GM23248 (cell line): Measurements from ENCODE around the gene GPC1. TPM values are rescaled to one million over a fixed set of nuclear protein-coding genes. Genes with fewer than 3 reads are reported as not detected.

Experiments
- DNase-seq: peaks from one replicate; pipeline ENCODE4 v3.0.0-alpha.2; 2015
- H2AFZ ChIP-seq: fragments of 200-600 bp; sonication (generic); 2 replicates; pipeline ENCODE4 v1.6.1; 2016; ENCODE audit warnings: antibody characterized with exemption
- H3F3A ChIP-seq: fragments of 200-600 bp; sonication (generic); 2 replicates; pipeline ENCODE4 v1.6.1; 2016; ENCODE audit warnings: mild to moderate bottlenecking, antibody characterized with exemption, mixed run types; ENCODE audit not compliant: insufficient read depth
- H3K27ac ChIP-seq: fragments of 200-600 bp; sonication (generic); 2 replicates; pipeline ENCODE4 v1.5.1; 2016; ENCODE audit warnings: mild to moderate bottlenecking
- H3K27me3 ChIP-seq: fragments of 200-600 bp; sonication (generic); replicated peaks from 2 replicates; pipeline ENCODE4 v1.6.1; 2016; ENCODE audit warnings: mild to moderate bottlenecking; ENCODE audit not compliant: insufficient read depth
- H3K36me3 ChIP-seq: fragments of 200-600 bp; sonication (generic); 2 replicates; pipeline ENCODE4 v1.6.1; 2016; ENCODE audit warnings: low read depth, mild to moderate bottlenecking
- H3K4me1 ChIP-seq: fragments of 200-600 bp; sonication (generic); 2 replicates; pipeline ENCODE4 v1.6.1; 2016; ENCODE audit warnings: mild to moderate bottlenecking; ENCODE audit not compliant: insufficient read depth
- H3K4me2 ChIP-seq: fragments of 200-600 bp; sonication (generic); one replicate; pipeline ENCODE4 v1.6.1; 2016; ENCODE audit warnings: mild to moderate bottlenecking; ENCODE audit not compliant: unreplicated experiment
- H3K4me3 ChIP-seq: fragments of 200-600 bp; sonication (generic); 2 replicates; pipeline ENCODE4 v1.5.1; 2016; ENCODE audit warnings: mild to moderate bottlenecking
- H3K79me2 ChIP-seq: fragments of 200-600 bp; sonication (generic); 2 replicates; pipeline ENCODE4 v1.6.1; 2016; ENCODE audit warnings: mild to moderate bottlenecking; ENCODE audit not compliant: insufficient read depth
- H3K9ac ChIP-seq: fragments of 200-600 bp; sonication (generic); 2 replicates; pipeline ENCODE4 v1.6.1; 2016; ENCODE audit warnings: mild to moderate bottlenecking
- H3K9me2 ChIP-seq: fragments of 200-600 bp; sonication (generic); 2 replicates; pipeline ENCODE4 v1.6.1; 2016; ENCODE audit warnings: mixed run types, mild to moderate bottlenecking, moderate library complexity; ENCODE audit not compliant: insufficient read depth
- H3K9me3 ChIP-seq: fragments of 200-600 bp; sonication (generic); one replicate; pipeline ENCODE4 v1.6.1; 2017; ENCODE audit warnings: low read depth
- H4K20me1 ChIP-seq: fragments of 200-600 bp; sonication (generic); 2 replicates; pipeline ENCODE4 v1.6.0; 2016; ENCODE audit not compliant: insufficient read depth
- EZH2 ChIP-seq: fragments of 200-600 bp; sonication (generic); IDR thresholded peaks from 2 replicates; pipeline ENCODE4 v1.6.1; 2018; ENCODE audit warnings: antibody characterized with exemption, mild to moderate bottlenecking; ENCODE audit not compliant: insufficient read depth, poor library complexity, severe bottlenecking
- EZH2phosphoT487 ChIP-seq: fragments of 200-600 bp; sonication (generic); IDR thresholded peaks from 2 replicates; pipeline ENCODE4 v1.6.1; 2018; ENCODE audit warnings: antibody characterized with exemption, moderate library complexity, mild to moderate bottlenecking, low read depth; ENCODE audit not compliant: insufficient read depth
- WGBS, 2 experiments: methylation state at CpG; one replicate each; pipeline ENCODE4 v1.1.6; 2015 to 2017; ENCODE audit warnings: low lambda C conversion rate in 2 of 2, low coverage in 1 of 2; ENCODE audit errors: missing lambda C conversion rate in 2 of 2; 5-methylcytosine and 5-hydroxymethylcytosine counted together
- in situ Hi-C: fragments of 300-500 bp; cut with MboI; formaldehyde crosslinking; loops from 2 replicates; pipeline ENCODE4 v1.15.0; 2020
- polyA plus RNA-seq: library from polyadenylated mRNA; unstranded; fragments of >200 nt; fragmentation: Nextera tagmentation; extraction: Ambion mirVana; gene quantifications from 2 replicates; pipeline ENCODE4 v1.2.1, GENCODE V29; 2016
- total RNA-seq: library from RNA; depleted of rRNA; stranded (reverse); fragments of >200 nt; shearing (Covaris generic); gene quantifications from 2 replicates; pipeline ENCODE4 v1.2.3, GENCODE V29; 2014

GPC1 gene
- total and polyA plus RNA-seq, 2 experiments from 2014 or later = 66.4 to 88.2 TPM

DNA sequence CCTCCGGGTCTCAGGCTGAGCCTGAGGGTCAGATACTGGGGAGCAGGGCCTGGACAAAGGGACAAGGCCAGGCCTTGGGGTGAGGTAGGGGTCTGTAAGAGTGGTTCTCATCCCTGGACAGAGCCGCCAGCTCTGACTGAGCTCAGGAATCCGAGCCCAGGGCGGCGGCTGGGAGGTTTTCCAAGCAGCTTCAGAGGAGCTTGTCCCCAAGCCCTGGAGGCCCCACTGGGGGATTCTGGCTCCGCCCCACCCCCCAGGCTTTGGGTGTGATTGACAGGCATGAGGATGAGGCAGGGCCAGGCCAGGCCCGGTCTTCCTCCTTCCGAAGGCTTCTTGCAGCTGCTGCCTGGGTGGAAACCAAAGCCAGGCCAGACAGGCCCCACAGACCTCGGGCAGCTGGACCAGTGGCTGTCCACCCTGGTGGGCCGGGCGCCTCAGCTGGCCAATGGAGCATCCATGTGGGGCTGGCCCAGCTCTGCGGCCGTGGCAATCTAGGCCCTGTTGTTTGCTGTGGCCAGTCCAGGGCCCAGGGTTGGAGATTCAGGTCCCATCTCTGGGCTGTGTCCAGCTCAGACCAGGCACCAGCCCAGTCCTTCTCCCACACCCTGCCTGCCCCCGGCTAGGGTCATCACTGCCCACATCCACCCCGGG is 23.1 kb upstream of the GPC1 start:
- Histone ChIP-seq H3K27me3 (0 out of 2 replicates have a peak, but pooled peaks cover 6% of the 10 kb centered on the region), H3K9ac (no peak overlapping the region), H3K36me3 (no peaks in the 10 kb centered on the region), H3K9me2 (no peaks in the 10 kb centered on the region), H3K4me2 (no peak overlapping the region), H3F3A (no peaks in the 10 kb centered on the region), H3K79me2 (no peaks in the 10 kb centered on the region), H3K4me1 (no peaks in the 10 kb centered on the region), H2AFZ (no peak overlapping the region), H4K20me1 (no peaks in the 10 kb centered on the region), H3K4me3 (no peak overlapping the region), H3K9me3 (no peaks in the 10 kb centered on the region), H3K27ac (no peak overlapping the region)
- in situ Hi-C loops = no loop called here
- no peak for DNase-seq
- 59 to 70% methylated on average over 14 of the region's 15 CpGs for WGBS, 2 experiments
- TF ChIP-seq EZH2phosphoT487 (no peak), EZH2 (no peak)

- no peaks in the 10 kb centered on the region for H4K20me1 ChIP-seq
- no peak overlapping the region for H2AFZ ChIP-seq
- H3K4me3 ChIP-seq = no peak overlapping the region
- no peaks in the 10 kb centered on the region for H3K9me3 ChIP-seq
- 0 out of 2 replicates have a peak, but pooled peaks cover 6% of the 10 kb centered on the region for H3K27me3 ChIP-seq
- H3K27ac ChIP-seq = no peak overlapping the region
- TF ChIP-seq EZH2 (no peak), EZH2phosphoT487 (no peak)
- no peaks in the 10 kb centered on the region for H3K79me2 ChIP-seq
- in situ Hi-C loops = no loop called here
- no peak overlapping the region for H3K9ac ChIP-seq
- no peaks in the 10 kb centered on the region for H3F3A ChIP-seq
- no peak overlapping the region for H3K4me2 ChIP-seq
- DNase-seq = no peak
- no peaks in the 10 kb centered on the region for H3K9me2 ChIP-seq
- H3K36me3 ChIP-seq = no peaks in the 10 kb centered on the region
- H3K4me1 ChIP-seq = no peaks in the 10 kb centered on the region
- WGBS, 2 experiments = 84 to 88% methylated on average over 21 to 25 of the region's 26 CpGs
Observed at GRCh38 chr2:240412975-240413812, 22.3 kb upstream of the GPC1 start.

DNA sequence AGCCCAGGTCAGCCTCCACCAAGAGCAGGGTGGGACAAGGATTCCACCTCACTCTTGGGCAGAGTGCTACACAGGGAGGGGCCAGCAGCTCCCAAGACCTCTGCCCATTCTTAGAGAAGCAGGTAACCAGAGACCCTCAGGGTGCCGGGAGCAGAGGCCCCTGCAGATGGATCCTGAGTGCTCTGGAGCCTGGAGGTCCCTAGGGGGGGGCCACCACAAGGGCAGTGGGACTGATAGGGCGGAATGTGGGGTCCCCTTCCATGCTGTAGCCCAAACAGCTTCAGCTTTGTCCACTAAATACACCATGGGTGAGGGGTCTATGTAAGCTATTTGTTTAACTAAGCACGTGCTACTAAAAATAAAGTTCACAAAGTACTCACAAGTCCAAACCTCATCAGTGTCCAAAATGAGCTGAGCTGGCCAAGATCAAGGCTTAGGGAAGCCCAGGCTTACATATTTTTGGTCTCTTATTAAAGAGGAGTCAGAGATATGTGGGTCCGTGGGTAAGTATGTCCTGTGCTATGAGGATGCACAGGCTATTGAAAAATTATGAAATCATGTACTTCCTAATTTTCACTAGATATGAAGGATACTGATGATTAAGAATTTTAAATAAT is 21.5 kb upstream of the GPC1 start:
- Histone ChIP-seq H3K4me3 (no peak overlapping the region), H3K27ac (no peak overlapping the region), H2AFZ (no peak overlapping the region), H3K9me2 (no peaks in the 10 kb centered on the region), H3K4me1 (no peaks in the 10 kb centered on the region), H3K36me3 (no peaks in the 10 kb centered on the region), H3K27me3 (0 out of 2 replicates have a peak, but pooled peaks cover 3% of the 10 kb centered on the region), H3K4me2 (no peak overlapping the region), H3K9ac (no peak overlapping the region), H4K20me1 (no peaks in the 10 kb centered on the region), H3K79me2 (no peaks in the 10 kb centered on the region), H3F3A (no peaks in the 10 kb centered on the region), H3K9me3 (no peaks in the 10 kb centered on the region)
- in situ Hi-C loops = no loop called here
- 66 to 77% methylated on average over 4 of the region's 4 CpGs for WGBS, 2 experiments
- no peak for DNase-seq
- no peak for TF ChIP-seq EZH2
- TF ChIP-seq EZH2phosphoT487 = no peak

DNA sequence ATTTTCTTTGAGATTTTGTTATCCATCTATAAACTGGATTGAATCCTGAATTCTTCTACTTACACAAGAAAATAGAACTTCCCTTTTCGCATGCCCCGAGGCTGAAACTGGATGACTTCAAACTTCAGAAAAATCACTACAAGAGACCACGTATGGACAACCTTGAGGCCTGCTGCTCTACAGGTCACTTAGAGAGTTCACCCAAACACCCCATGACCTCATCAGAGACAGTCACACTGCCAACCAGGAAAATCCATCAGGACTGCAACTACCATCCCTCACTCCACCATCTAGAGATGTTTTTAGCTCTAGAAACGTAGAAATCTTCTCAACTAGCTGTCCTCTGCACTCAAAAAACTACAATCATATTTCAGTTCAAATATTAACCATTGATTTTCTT is 18.6 kb upstream of the GPC1 start:
- H3K9me2 ChIP-seq = no peaks in the 10 kb centered on the region
- TF ChIP-seq EZH2 = no peak
- no peak for TF ChIP-seq EZH2phosphoT487
- H3K9me3 ChIP-seq = no peaks in the 10 kb centered on the region
- H3K4me3 ChIP-seq = no peak overlapping the region
- no peak overlapping the region for H3K4me2 ChIP-seq
- no peaks in the 10 kb centered on the region for H3K4me1 ChIP-seq
- H3K27me3 ChIP-seq = no peaks in the 10 kb centered on the region
- DNase-seq = no peak
- in situ Hi-C loops = no loop called here
- H3K27ac ChIP-seq = no peak overlapping the region
- no peaks in the 10 kb centered on the region for H4K20me1 ChIP-seq
- no peaks in the 10 kb centered on the region for H3K36me3 ChIP-seq
- H2AFZ ChIP-seq = no peak overlapping the region
- H3K79me2 ChIP-seq = no peaks in the 10 kb centered on the region
- 63 to 64% methylated on average over 4 of the region's 4 CpGs for WGBS, 2 experiments
- no peaks in the 10 kb centered on the region for H3F3A ChIP-seq
- no peak overlapping the region for H3K9ac ChIP-seq
